COR-L47 (cell line): ENCODE measurements around the gene EXOSC6.
"Not testable (repeated sequence)": the region's sequence is repeated elsewhere in the genome, so short reads cannot be mapped to it uniquely, and the experiment has no call there.

Experiments used
- DNase-seq: peaks from one replicate; lab custom pipeline; 2025; lab: John Stamatoyannopoulos, UW

EXOSC6 gene

GRCh38 chr16:70251629-70252354 is at the start of gene EXOSC6:
Gene EXOSC6 (minus strand): TSS chr16:70251940. CDS start chr16:70251900, 40 bp downstream.
- peak; percentile 93 for DNase-seq

GRCh38 chr16:70301121-70301520 is 49.4 kb upstream of the EXOSC6 start:
- no peak for DNase-seq

DNA sequence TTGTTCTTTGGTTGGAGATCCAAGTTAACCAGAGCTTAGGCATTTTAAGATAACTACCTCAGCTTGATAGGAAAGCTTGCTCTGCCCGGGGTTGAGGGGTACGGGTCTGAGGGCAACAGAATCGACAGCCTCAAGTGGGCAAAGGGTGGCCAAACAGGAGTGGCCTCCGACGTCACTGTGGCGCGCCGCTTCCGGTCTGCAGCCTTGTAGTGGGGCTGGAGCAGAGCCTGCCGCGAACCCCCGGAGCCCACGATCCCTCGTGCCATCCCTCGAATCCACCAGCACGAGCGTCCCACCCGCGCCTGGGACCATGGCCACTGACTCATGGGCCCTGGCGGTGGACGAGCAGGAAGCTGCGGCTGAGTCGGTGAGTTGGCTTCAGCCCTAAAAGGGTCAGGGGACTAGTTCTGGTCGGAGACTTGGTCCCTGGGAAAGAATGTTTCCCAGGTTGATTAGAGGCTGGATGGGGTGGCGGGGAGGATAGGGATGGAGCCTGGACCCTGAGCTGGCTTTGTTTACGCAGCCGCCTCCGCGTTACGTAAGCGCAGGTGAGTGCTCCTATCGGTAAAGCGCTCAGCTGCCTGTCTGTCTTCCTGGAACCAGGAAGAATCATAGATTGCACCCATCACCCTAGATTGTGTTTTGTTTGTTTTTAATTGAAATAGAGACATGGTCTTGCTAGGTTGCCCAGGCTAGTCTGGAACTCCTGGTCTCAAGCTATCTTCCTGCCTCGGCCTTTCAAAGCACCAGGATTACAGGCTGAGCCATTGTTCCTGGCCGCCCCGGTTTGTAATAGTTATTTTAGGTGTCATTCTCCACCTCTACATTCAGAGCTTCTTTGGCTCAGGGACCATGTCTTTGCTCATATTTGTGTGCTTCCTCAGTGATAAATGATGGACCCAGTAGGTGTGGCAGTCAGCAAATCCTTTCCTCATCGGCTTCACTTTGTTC is 47.5 kb upstream of the EXOSC6 start, which contains the start of gene DDX19B:
Gene DDX19B, plus strand, starts transcription at position 199 of the 951 bp plus-strand sequence. Its CDS starts 112 bp downstream, at position 311.
- peak; percentile 70 for DNase-seq

DNA sequence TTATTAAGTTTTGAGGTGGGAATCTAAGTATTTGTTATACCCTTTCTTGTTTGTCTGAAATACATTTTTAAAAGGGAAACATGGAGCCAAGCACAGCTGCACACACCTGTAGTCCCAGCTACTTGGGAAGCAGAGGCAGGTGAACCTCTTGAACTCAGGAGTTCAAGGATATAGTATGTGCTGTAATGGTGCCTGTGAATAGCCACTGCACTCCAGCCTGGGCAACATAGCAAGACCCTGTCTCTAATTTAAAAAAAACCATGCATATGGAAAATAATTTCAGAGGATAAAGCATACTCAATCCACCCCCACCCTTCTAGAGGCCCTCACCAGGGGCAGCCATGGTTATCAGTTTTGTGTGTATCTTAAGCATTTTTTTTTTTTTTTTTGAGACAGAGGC is 43.9 kb upstream of the EXOSC6 start:
- DNase-seq = no peak

GRCh38 chr16:70294385-70295025 is 42.8 kb upstream of the EXOSC6 start:
- DNase-seq = no peak

DNA sequence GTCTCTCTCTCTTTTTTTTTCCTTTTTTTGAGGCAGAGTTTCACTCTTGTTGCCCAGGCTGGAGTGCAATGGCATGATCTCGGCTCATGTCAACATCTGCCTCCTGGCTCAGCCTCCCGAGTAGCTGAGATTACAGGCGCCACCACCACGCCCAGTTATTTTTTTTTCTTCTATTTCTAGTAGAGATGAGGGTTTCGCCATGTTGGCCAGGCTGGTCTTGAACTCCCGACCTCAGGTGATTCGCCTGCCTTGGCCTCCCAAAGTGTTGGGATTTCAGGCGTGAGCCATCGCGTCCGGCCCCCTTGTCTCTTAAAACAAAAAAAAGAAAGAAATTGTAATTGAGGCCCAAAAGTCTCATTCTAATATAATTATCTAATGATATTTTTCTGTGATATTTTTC is 40.4 kb upstream of the EXOSC6 start:
- DNase-seq = not testable (repeated sequence)

DNA sequence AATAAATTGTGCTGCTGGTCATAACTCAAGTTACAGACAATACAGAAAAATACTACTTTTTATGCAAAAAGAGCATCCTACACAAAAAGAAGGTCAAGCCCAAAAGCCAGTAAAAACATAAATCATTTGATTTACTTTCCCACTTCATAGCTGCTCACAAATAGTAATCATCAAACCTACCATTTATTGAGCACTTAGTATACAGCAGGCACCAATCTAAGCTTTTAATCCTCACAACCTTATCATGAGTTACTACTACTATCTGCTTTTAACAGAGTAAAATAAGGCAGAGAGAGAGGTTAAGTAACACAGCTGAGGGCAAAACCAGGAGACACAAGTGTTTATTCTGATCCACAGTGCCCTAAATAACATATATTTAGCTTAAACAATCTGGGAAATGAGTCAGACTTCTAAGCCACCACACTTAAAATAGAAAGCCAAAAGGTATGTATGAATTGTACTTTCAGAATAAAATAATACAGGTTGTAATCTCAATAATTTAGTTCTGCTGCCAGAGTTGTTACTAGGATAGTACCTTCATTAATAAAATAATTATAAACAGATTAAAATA is 39.3 kb upstream of the EXOSC6 start:
- DNase-seq = no peak

- peak; percentile 100 for DNase-seq
Measured at GRCh38 chr16:70289229-70290094, 37.7 kb upstream of the EXOSC6 start, which contains the start of gene AARS1. Gene AARS1 (minus strand): TSS chr16:70289506. CDS start chr16:70282763, 6,743 bp downstream.

DNA sequence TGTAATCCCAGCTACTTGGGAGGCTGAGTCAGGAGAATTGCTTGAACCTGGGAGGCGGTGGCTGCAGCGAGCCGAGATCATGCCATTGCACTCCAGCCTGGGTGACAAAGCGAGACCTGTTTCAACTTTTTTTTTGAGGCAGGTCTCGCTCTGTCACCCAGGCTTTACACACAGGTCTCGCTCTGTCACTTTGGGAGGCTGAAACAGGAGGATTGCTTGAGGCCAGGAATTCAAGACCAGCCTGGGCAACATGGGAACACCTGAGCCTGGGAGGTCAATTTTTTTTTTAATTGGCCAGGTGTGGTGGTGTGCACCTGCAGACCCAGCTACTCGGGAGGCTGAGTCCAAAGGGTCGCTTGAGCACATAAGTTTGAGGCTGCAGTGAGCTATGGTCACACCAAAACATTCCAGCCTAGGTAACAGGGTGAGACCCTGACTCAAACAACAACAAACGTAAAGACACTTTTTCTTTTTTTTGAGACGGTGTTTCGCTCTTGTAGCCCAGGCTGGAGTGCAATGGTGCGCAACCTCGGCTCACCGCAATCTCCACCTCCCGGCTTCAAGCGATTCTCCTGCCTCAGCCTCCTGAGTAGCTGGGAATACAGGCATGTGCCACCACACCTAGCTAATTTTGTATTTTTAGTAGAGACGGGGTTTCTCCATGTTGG is 35.7 kb upstream of the EXOSC6 start:
- not testable (repeated sequence) for DNase-seq

DNA sequence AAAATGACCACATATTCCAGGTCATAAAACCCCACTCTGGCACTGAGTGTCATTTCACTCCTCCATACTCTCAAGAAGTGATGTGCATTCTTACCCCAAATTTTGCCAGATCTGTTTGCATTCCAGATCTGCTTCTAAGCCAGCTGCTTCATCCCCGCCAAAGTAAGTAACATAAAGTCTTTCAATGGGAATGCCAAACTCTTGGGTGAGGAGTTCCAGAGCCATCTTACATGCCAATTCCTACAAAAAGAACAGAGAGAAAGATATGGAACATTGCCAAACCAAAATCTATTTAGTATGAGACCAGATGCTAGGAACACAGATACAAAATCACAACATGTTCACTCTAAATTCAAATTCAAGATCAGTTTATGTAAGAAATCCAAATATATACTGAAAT is 24.7 kb upstream of the EXOSC6 start:
- DNase-seq = no peak

DNA sequence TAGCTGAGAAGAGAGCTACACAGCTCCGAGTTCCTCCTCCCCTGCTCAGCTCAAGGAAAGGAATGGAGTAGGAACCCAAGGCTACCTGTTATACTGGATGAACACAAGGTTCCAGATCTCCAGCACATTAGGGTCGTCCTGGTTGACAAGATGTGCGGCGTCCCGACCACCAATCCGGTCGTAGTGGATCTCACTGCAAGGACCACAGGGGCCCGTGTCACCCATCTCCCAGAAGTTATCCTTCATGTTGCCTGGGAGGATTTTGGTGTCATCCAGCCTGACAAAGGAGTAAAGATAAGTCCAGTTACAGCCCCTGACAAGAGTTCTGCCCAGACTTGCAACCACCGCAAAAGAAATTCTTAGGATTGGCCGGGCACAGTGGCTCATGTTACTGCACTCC is 20.0 kb upstream of the EXOSC6 start:
- no peak for DNase-seq

DNA sequence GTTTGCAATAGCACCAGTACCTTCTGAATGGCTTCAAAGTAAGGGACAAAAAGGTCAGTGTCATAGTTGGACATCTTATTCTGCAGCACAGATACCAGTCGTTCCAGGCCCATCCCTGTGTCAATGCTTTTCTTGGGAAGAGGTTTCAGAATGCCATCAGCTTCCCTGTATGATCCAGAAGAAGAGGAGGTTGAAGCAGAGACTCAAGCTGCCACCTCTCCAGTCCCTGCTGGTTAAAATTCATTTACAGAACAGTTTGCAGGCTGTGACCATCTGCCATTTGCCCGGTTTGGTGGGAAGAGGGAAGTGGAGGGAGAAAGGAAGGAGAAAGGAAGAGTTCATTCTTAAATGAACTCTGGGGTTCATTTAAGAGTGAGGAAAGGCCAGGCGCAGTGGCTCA is 18.4 kb upstream of the EXOSC6 start:
- DNase-seq = no peak

DNA sequence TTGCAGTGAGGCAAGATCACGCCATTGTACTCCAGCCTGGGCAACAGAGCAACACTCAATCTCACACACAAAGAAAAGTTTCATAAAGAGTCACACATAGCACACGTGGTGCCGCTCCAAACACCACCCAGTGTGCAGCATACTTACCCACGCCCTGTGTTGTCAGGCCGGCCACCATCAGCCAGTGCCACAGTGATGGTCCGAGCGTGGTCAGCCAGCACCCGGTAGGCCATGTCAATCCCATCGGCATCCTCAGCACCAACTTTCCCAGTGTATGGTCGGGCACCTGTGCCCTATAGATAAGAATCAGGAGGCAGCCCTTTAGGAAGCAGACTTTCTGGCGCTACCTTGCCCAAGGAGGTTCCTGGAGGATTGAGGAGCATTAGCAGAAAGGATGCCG is 17.7 kb upstream of the EXOSC6 start:
- DNase-seq = no peak

GRCh38 chr16:70267922-70268321 is 16.2 kb upstream of the EXOSC6 start:
- DNase-seq = not testable (repeated sequence)

- DNase-seq = no peak
Measured at GRCh38 chr16:70267516-70267915, 15.8 kb upstream of the EXOSC6 start.

GRCh38 chr16:70259903-70260302 is 8.2 kb upstream of the EXOSC6 start:
- DNase-seq = not testable (repeated sequence)

- no peak for DNase-seq
Measured at GRCh38 chr16:70258946-70259345, 7.2 kb upstream of the EXOSC6 start.

GRCh38 chr16:70258065-70258464 is 6.3 kb upstream of the EXOSC6 start:
- no peak for DNase-seq

- no peak for DNase-seq
Measured at GRCh38 chr16:70257391-70257790, 5.7 kb upstream of the EXOSC6 start.

DNA sequence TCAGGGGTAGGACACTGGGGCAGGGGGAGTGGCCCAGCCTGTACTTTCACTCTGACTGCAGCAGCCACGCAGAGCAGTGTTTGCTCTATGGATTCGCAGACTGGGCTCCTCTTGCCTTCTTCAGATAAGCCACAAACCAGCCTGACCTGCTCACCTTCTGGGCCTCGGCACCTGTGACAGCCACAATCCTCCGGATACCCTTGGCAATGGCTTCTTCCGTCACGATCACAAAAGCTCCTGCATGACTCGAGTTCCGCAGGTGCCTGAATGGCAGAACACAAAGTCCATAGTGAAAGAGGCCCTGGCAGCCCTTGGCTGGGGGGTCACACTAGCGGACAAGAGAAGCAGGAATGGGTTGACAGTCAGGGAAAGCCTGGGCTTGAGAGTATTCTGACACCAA is 3.8 kb upstream of the EXOSC6 start:
- no peak for DNase-seq

DNA sequence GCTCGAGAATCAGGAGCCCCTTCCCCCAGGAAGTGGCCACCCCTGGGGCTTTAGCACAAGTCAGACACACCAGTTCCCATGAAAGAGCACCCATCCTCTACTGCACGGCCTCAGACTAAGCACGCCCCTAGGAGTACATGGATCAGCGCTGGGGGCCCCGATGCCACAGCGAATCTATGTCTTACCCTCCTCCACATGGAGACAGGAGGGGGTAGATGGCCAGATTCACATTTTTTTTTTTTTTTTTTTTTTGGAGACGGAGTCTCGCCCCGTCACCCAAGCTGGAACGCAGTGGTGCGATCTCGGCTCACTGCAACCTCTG is 3.2 kb upstream of the EXOSC6 start:
- no peak for DNase-seq
